H9 (cell line): ENCODE results near the gene TEAD1. TPM values are rescaled to one million over a fixed set of nuclear protein-coding genes. Genes with fewer than 3 reads are reported as not detected.
A peak's percentile ranks its signal among the peaks of the same experiment; 100 is the strongest.

Experiments used
- DNase-seq: peaks from one replicate; pipeline ENCODE4 v3.0.0-alpha.2; 2017
- H2AFZ ChIP-seq: one replicate; pipeline ENCODE4 v1.6.1; 2013; ENCODE audit warnings: mild to moderate bottlenecking, low read length, control low read depth, moderate library complexity
- H2AK5ac ChIP-seq: 2 replicates; pipeline ENCODE4 v1.6.1; 2013; ENCODE audit warnings: low read length, control low read depth, mixed read lengths; ENCODE audit not compliant: insufficient read length
- H2BK120ac ChIP-seq: one replicate; pipeline ENCODE4 v1.6.1; 2013; ENCODE audit warnings: low read depth, mild to moderate bottlenecking, low read length, control low read depth, inconsistent platforms; ENCODE audit not compliant: poor library complexity, severe bottlenecking
- H2BK12ac ChIP-seq: 2 replicates; pipeline ENCODE4 v1.6.1; 2013; ENCODE audit warnings: low read length, control low read depth, mixed read lengths, low read depth; ENCODE audit not compliant: insufficient read length
- H2BK15ac ChIP-seq: 2 replicates; pipeline ENCODE4 v1.6.1; 2013; ENCODE audit warnings: low read depth, low read length, control low read depth
- H2BK20ac ChIP-seq: one replicate; pipeline ENCODE4 v1.6.1; 2013; ENCODE audit warnings: low read depth, mild to moderate bottlenecking, low read length, control low read depth, inconsistent platforms; ENCODE audit not compliant: poor library complexity, severe bottlenecking
- H2BK5ac ChIP-seq: 2 replicates; pipeline ENCODE4 v1.6.1; 2013; ENCODE audit warnings: low read length, control low read depth, mixed read lengths; ENCODE audit not compliant: insufficient read length
- H3K14ac ChIP-seq: 2 replicates; pipeline ENCODE4 v1.6.1; 2013; ENCODE audit warnings: low read length, control low read depth; ENCODE audit not compliant: insufficient read depth
- H3K18ac ChIP-seq: 2 replicates; pipeline ENCODE4 v1.6.1; 2013; ENCODE audit warnings: low read depth, mild to moderate bottlenecking, mixed read lengths, low read length, control low read depth; ENCODE audit not compliant: insufficient read length
- H3K23ac ChIP-seq: 2 replicates; pipeline ENCODE4 v1.6.1; 2013; ENCODE audit warnings: low read length, control low read depth, mixed read lengths, low read depth; ENCODE audit not compliant: insufficient read length
- H3K23me2 ChIP-seq: 2 replicates; pipeline ENCODE4 v1.6.1; 2013; ENCODE audit warnings: low read depth, mild to moderate bottlenecking, mixed read lengths, low read length, control low read depth; ENCODE audit not compliant: insufficient read length, poor library complexity, severe bottlenecking
- H3K27ac ChIP-seq: 2 replicates; pipeline ENCODE4 v1.5.1; 2013; ENCODE audit warnings: low read length, control low read depth, mixed read lengths, low read depth; ENCODE audit not compliant: insufficient read length
- H3K27me3 ChIP-seq: 2 replicates; pipeline ENCODE4 v1.6.1; 2013; ENCODE audit warnings: low read length, control low read depth, inconsistent platforms; ENCODE audit not compliant: insufficient read depth
- H3K4ac ChIP-seq: 2 replicates; pipeline ENCODE4 v1.6.1; 2013; ENCODE audit warnings: low read depth, mild to moderate bottlenecking, control low read depth, inconsistent platforms, low read length, moderate library complexity
- H3K4me1 ChIP-seq: 2 replicates; pipeline ENCODE4 v1.6.1; 2013; ENCODE audit warnings: low read length, control low read depth, inconsistent platforms; ENCODE audit not compliant: insufficient read depth
- H3K4me2 ChIP-seq: 2 replicates; pipeline ENCODE4 v1.6.1; 2013; ENCODE audit warnings: low read length, control low read depth, mixed read lengths; ENCODE audit not compliant: insufficient read length, insufficient read depth
- H3K56ac ChIP-seq: 2 replicates; pipeline ENCODE4 v1.6.1; 2013; ENCODE audit warnings: low read depth, mild to moderate bottlenecking, mixed read lengths, low read length, control low read depth; ENCODE audit not compliant: insufficient read length
- H3K79me1 ChIP-seq: 2 replicates; pipeline ENCODE4 v1.6.1; 2013; ENCODE audit warnings: low read depth, mild to moderate bottlenecking, moderate library complexity, low read length, control low read depth, inconsistent platforms; ENCODE audit not compliant: insufficient read depth, poor library complexity, severe bottlenecking
- H3K79me2 ChIP-seq: 2 replicates; pipeline ENCODE4 v1.6.1; 2013; ENCODE audit warnings: low read length, control low read depth, inconsistent platforms; ENCODE audit not compliant: insufficient read depth
- H3K9ac ChIP-seq: 2 replicates; pipeline ENCODE4 v1.6.1; 2013; ENCODE audit warnings: low read length, control low read depth, mixed read lengths; ENCODE audit not compliant: insufficient read length; ENCODE audit errors: extremely low read depth
- H3K9me3 ChIP-seq: one replicate; pipeline ENCODE4 v1.6.1; 2013; ENCODE audit warnings: low read depth, low read length, inconsistent platforms; ENCODE audit not compliant: control insufficient read depth
- H3T11ph ChIP-seq: one replicate; pipeline ENCODE4 v1.6.1; 2013; ENCODE audit warnings: mild to moderate bottlenecking, low read length, control low read depth, inconsistent platforms
- H4K20me1 ChIP-seq: one replicate; pipeline ENCODE4 v1.6.1; 2013; ENCODE audit not compliant: control insufficient read depth, insufficient read length, insufficient read depth
- H4K5ac ChIP-seq: 2 replicates; pipeline ENCODE4 v1.6.1; 2013; ENCODE audit warnings: low read depth, mild to moderate bottlenecking, mixed read lengths, low read length, control low read depth; ENCODE audit not compliant: insufficient read length
- H4K8ac ChIP-seq: replicated peaks from 2 replicates; pipeline ENCODE4 v1.6.1; 2013; ENCODE audit warnings: low read length, control low read depth, mixed read lengths, low read depth; ENCODE audit not compliant: insufficient read length
- H4K91ac ChIP-seq: 2 replicates; pipeline ENCODE4 v1.6.1; 2013; ENCODE audit warnings: low read depth, mild to moderate bottlenecking, moderate library complexity, mixed read lengths, low read length, control low read depth; ENCODE audit not compliant: insufficient read length
- H3K27ac Mint-ChIP-seq, 3 experiments: 2 replicates in 2 of 3; 3 replicates in 1 of 3; pipeline ENCODE4 v1.8.0; 2020 to 2021; ENCODE audit warnings: mixed read lengths in 3 of 3, mild to moderate bottlenecking in 1 of 3, moderate library complexity in 1 of 3
- H3K27me3 Mint-ChIP-seq: 2 replicates; pipeline ENCODE4 v1.8.0; 2021; ENCODE audit warnings: low read depth, mild to moderate bottlenecking, moderate library complexity, mixed read lengths
- H3K36me3 Mint-ChIP-seq, 3 experiments: 2 replicates in 2 of 3; 3 replicates in 1 of 3; pipeline ENCODE4 v1.8.0; 2020 to 2021; ENCODE audit warnings: low read depth in 3 of 3, mixed read lengths in 3 of 3; ENCODE audit not compliant: insufficient read depth in 1 of 3
- H3K4me1 Mint-ChIP-seq, 2 experiments: 2 replicates each; pipeline ENCODE4 v1.8.0; 2020; ENCODE audit warnings: mixed read lengths in 2 of 2
- H3K4me3 Mint-ChIP-seq, 2 experiments: 2 replicates in 1 of 2; 3 replicates in 1 of 2; pipeline ENCODE4 v1.8.0; 2020 to 2021; ENCODE audit warnings: mild to moderate bottlenecking in 2 of 2, mixed read lengths in 2 of 2, moderate library complexity in 1 of 2
- H3K9me3 Mint-ChIP-seq, 2 experiments: 2 replicates in 1 of 2; 3 replicates in 1 of 2; pipeline ENCODE4 v1.8.0; 2020; ENCODE audit warnings: mild to moderate bottlenecking in 2 of 2, mixed read lengths in 2 of 2, moderate library complexity in 1 of 2
- CTCF ChIP-seq: fragments of 200-600 bp; sonication (generic); conservative IDR thresholded peaks from 3 replicates; pipeline ENCODE4 v1.8.0; 2021; ENCODE audit warnings: antibody characterized with exemption, mild to moderate bottlenecking
- WGBS: extraction: QIAGEN DNeasy Blood & Tissue Kit; methylation state at CpG from one replicate; pipeline ENCODE4 v1.1.7; 2013; ENCODE audit warnings: missing lambda C conversion rate, low lambda C conversion rate, mixed read lengths; ENCODE audit not compliant: insufficient read length; ENCODE audit errors: extremely low coverage; 5-methylcytosine and 5-hydroxymethylcytosine counted together
- total RNA-seq: library from RNA; stranded (reverse); gene quantifications from 2 replicates; pipeline ENCODE4 v1.2.1, GENCODE V29; 2021

Gene TEAD1
- total RNA-seq, 1 experiment from 2014 or later = 75.1 TPM

- no peak overlapping the region for H3K4me2 ChIP-seq
- no peak for DNase-seq
- H3K27ac ChIP-seq = no peak overlapping the region
- peak overlapping the region; percentile 93 to 96 (median 96) for H3K27ac Mint-ChIP-seq
- TF ChIP-seq CTCF = no peak
- no peak overlapping the region for H3K14ac ChIP-seq
- H3K36me3 Mint-ChIP-seq = peaks cover 11 to 21% (median 12%) of the 10 kb centered on the region in 3 experiments; a peak in 5 of 7 replicates
- H3K4me3 Mint-ChIP-seq = peak overlapping the region in 1 of 2 experiments; percentile 68; a peak in 3 of 5 replicates
- no peak overlapping the region for H3K4ac ChIP-seq
- H2BK20ac ChIP-seq = no peak overlapping the region
- no peak overlapping the region for H4K5ac ChIP-seq
- no peak overlapping the region for H3K18ac ChIP-seq
- H3K27me3 ChIP-seq = no peaks in the 10 kb centered on the region
- no peaks in the 10 kb centered on the region for H3K27me3 Mint-ChIP-seq
- H3K4me1 ChIP-seq = peaks cover 11% of the 10 kb centered on the region; the same call in 1 of the 2 replicates
- H3K9me3 Mint-ChIP-seq = no peaks in the 10 kb centered on the region
- no peak overlapping the region for H3K56ac ChIP-seq
- H2AK5ac ChIP-seq = no peak overlapping the region
- no peaks in the 10 kb centered on the region for H3K9me3 ChIP-seq
- no peaks in the 10 kb centered on the region for H3K79me1 ChIP-seq
- no peaks in the 10 kb centered on the region for H3K23me2 ChIP-seq
- H2BK5ac ChIP-seq = no peak overlapping the region
- H2AFZ ChIP-seq = no peak overlapping the region
- peaks cover 33 to 39% of the 10 kb centered on the region in 2 experiments for H3K4me1 Mint-ChIP-seq
- no peak overlapping the region for H2BK12ac ChIP-seq
- no peak overlapping the region for H3K9ac ChIP-seq
- H4K8ac ChIP-seq = no peak overlapping the region
- WGBS = no CpG with 5 or more reads among the region's 7 CpGs
- H3K23ac ChIP-seq = no peak overlapping the region
- no peaks in the 10 kb centered on the region for H3K79me2 ChIP-seq
- no peak overlapping the region for H2BK120ac ChIP-seq
- H4K91ac ChIP-seq = no peak overlapping the region
- no peak overlapping the region for H3T11ph ChIP-seq
- H2BK15ac ChIP-seq = no peak overlapping the region
- no peaks in the 10 kb centered on the region for H4K20me1 ChIP-seq
These were observed 240.9 kb downstream of the TEAD1 start for GRCh38 chr11:12915093-12915492.
